ENCODE data around the gene CFAP161.

CFAP161 gene

GRCh38 chr15:81098861-81099651 is 35.0 kb upstream of the CFAP161 start:
- no peaks in the 10 kb centered on the region for H3K4me1 ChIP-seq (ENCODE audit: control insufficient read depth, insufficient read depth, low read length)
- CTCF ChIA-PET: interaction anchor here (0.6 to 3.4 kb wide), 6 partner anchors 9 to 1306 kb away, joined by 3 to 26 read pairs (median 3); no protein-coding TSS in a partner anchor
- H3K27ac ChIP-seq (ENCODE audit: extremely low read depth, low read depth, low read length): no peak overlapping the region
- POLR2A ChIA-PET: no interaction called here
- no peak overlapping the region for H3K4me3 ChIP-seq (ENCODE audit: low read depth, low read length)
- H3K9me3 ChIP-seq (ENCODE audit: control insufficient read depth, insufficient read depth, low read depth, low read length): no peaks in the 10 kb centered on the region
- TF ChIP-seq ZNF169 (tag by site-specific recombination; IDR thresholded peaks at IDR 0.05) (no peak), ZBTB48 (tag by site-specific recombination; IDR thresholded peaks at IDR 0.05) (no peak), GLIS2 (tag by site-specific recombination; IDR thresholded peaks at IDR 0.05) (no peak), BCL6B (tag by site-specific recombination; IDR thresholded peaks at IDR 0.05) (no peak), ZFP37 (tag by site-specific recombination; IDR thresholded peaks at IDR 0.05) (no peak), ZNF660 (tag by site-specific recombination; IDR thresholded peaks at IDR 0.05) (no peak), ZFP3 (tag by site-specific recombination; IDR thresholded peaks at IDR 0.05; ENCODE audit: low read depth) (no peak), ZNF488 (tag by site-specific recombination; IDR thresholded peaks at IDR 0.05) (no peak), ZNF416 (tag by site-specific recombination; IDR thresholded peaks at IDR 0.05) (no peak), ZNF624 (tag by site-specific recombination; IDR thresholded peaks at IDR 0.05) (no peak), PRDM4 (tag by site-specific recombination; IDR thresholded peaks at IDR 0.05) (no peak), ZNF48 (tag by site-specific recombination; IDR thresholded peaks at IDR 0.05) (no peak), RBAK (tag by site-specific recombination; IDR thresholded peaks at IDR 0.05) (no peak)
- no peaks in the 10 kb centered on the region for H3K36me3 ChIP-seq (ENCODE audit: control insufficient read depth in 2 of 2, insufficient read depth in 1 of 2, low read length in 2 of 2)

GRCh38 chr15:81101894-81102815 is 31.9 kb upstream of the CFAP161 start:
- TF ChIP-seq SCRT1 (tag by site-specific recombination; IDR thresholded peaks at IDR 0.05; ENCODE audit: borderline replicate concordance): no peak
- no peak for TF ChIP-seq ZNF580 (tag by site-specific recombination; IDR thresholded peaks at IDR 0.05)
- no peak for TF ChIP-seq ZNF426 (tag by site-specific recombination; IDR thresholded peaks at IDR 0.05)
- no peak for TF ChIP-seq ZXDB (tag by site-specific recombination; IDR thresholded peaks at IDR 0.05)
- TF ChIP-seq ZBTB49 (tag by site-specific recombination; IDR thresholded peaks at IDR 0.05; ENCODE audit: low read depth): no peak
- no peak for TF ChIP-seq REPIN1 (tag by site-specific recombination; IDR thresholded peaks at IDR 0.05; ENCODE audit: low read depth)
- TF ChIP-seq ZNF521 (tag by site-specific recombination; IDR thresholded peaks at IDR 0.05): no peak
- peak; percentile 64; the same call in 1 of the 2 replicates for TF ChIP-seq ZBTB6 (tag by site-specific recombination; IDR thresholded peaks at IDR 0.05)
- H3K9me3 ChIP-seq (ENCODE audit: control insufficient read depth, insufficient read depth, low read depth, low read length): no peaks in the 10 kb centered on the region
- no peak overlapping the region for H3K4me3 ChIP-seq (ENCODE audit: low read depth, low read length)
- H3K27ac ChIP-seq (ENCODE audit: extremely low read depth, low read depth, low read length): no peak overlapping the region
- H3K4me1 ChIP-seq (ENCODE audit: control insufficient read depth, insufficient read depth, low read length): no peaks in the 10 kb centered on the region
- no peaks in the 10 kb centered on the region for H3K36me3 ChIP-seq (ENCODE audit: control insufficient read depth in 2 of 2, insufficient read depth in 1 of 2, low read length in 2 of 2)
- POLR2A ChIA-PET: no interaction called here
- CTCF ChIA-PET: interaction anchor here (0.6 to 19.9 kb wide), 2 partner anchors 162 to 536 kb away, joined by 3 to 530 read pairs; no protein-coding TSS in a partner anchor

Data from HEK293 (cell line).